Activated CD8-positive, alpha-beta memory T cell treated with anti-CD3 and anti-CD28 coated beads for 36 hours (primary cell): Measurements from ENCODE around the gene ATP10A. TPM values are rescaled to one million over a fixed set of nuclear protein-coding genes. Genes with fewer than 3 reads are reported as not detected.
"Not testable (repeated sequence)": the region's sequence is repeated elsewhere in the genome, so short reads cannot be mapped to it uniquely, and the experiment has no call there.

ENCODE experiments used
- CTCF ChIA-PET: fragments of 350-600 bp; sonication (Branson Sonifier 250); formaldehyde crosslinking; loops from one replicate; lab custom pipeline; 2021; ENCODE audit warnings: antibody characterized with exemption; lab: Charles Lee
- POLR2A ChIA-PET: fragments of 350-600 bp; sonication (Branson Sonifier 250); formaldehyde crosslinking; loops from one replicate; lab custom pipeline; 2021; ENCODE audit warnings: antibody characterized with exemption; lab: Charles Lee
- total RNA-seq, 2 experiments: library from RNA; stranded (reverse); gene quantifications; one replicate each; pipeline ENCODE4 v1.2.3, GENCODE V29; 2021

ATP10A gene
- total RNA-seq, 2 experiments from 2014 or later = 31.8 to 32.9 TPM

DNA sequence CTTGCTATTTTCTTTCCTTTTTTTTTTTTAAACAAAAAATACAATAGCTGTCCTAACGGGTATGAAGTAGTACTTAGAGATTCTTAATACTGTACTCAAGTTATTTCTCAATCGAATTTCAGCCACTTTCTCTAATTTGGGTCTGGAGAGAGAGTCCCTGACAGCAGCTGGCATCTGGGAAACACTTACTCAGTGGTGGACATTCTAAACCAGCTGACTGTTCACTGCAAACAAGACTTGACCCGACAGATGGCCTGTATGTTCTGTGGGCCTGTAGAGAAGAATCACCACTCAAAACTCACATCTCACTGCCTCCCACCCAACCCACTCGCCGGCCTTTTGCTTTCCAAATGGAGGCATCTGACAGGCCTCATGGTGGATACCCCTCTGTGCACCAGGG lies 199.6 kb downstream of the ATP10A start:
- ChIA-PET POLR2A (no interaction called here), CTCF (no interaction called here)

GRCh38 chr15:25661898-25662297 lies 201.2 kb downstream of the ATP10A start:
- ChIA-PET POLR2A (no interaction called here), CTCF (no interaction called here)

- ChIA-PET CTCF (no interaction called here), POLR2A (no interaction called here)
Observed at GRCh38 chr15:25659251-25659650, 203.9 kb downstream of the ATP10A start.

DNA sequence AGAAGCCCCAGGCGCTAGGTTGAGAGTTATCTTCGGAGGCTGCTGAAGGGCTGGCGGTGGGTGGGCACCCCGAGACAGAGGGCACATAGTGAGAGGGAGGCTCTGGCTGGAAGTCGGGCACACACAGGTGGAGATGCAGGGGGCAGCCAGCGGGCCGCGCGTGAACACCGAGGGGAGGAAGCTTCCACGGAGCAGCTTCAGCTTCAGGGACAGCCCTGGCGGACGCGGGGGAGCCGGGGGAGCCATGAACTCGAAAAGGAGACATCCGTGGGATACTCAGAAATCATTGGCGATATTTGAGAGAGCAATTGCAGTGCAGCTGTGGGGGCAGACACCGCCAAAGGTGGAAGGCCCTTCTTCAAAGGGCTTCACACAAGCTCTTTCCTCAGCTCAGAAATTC lies 204.6 kb downstream of the ATP10A start:
- ChIA-PET CTCF (no interaction called here), POLR2A (no interaction called here)

DNA sequence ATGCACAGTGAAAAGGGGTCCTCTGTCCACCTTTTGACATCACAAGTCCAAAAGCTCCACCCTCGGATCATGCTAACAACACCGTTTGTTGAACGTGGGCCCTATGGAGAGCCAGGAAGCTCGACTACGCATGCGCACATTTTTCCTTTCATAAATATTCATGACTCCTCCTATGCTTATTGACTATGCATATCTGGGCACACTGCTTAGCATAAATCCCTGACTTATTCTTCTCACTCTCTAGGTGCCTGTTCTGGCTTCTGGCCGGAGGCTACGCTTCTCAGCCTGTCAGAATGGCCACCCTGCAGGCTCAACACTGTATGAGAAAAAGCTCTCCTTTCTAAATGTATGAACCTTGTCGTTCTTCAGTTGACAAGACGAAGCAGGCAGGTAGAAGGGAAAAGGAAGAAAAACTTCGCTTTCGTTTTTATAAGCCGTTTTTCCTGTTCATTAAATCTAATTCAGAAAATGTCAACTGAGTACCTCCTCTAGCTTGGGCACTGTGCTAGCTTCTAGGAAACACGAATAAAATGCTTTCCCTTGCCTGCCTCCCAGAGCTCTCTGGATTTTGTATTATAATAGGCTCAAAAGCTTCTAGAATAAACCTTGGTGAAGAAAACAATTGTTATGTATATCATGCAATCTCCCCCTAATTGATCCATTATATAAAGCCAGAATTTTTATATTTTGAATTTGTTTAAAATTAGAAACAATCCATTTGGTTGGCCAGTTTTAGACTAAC lies 207.7 kb downstream of the ATP10A start:
- ChIA-PET POLR2A (no interaction called here), CTCF (interaction anchor here (0.6 kb wide), 1 partner anchor 41 kb away, joined by 3 read pairs; no protein-coding TSS in a partner anchor)

DNA sequence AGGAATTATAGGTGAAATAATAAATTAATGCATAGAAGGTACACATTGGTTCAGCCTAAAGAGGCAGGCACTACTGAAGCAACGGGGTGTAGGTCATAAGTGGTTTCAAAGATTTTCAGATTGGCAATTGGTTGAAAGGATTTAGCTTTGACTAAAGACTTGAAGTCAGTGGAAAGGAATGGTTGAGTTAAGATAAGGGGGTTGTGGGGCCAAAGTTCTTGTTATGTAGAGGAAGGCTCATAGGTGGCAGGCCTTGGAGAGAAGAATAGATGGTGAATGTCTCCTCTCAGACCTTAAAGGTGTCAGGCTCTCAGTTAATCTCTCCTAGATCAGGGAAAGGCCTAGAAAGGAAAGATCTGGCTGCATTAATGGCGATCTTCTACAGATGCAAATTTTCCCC lies 209.8 kb downstream of the ATP10A start:
- CTCF ChIA-PET = no interaction called here
- POLR2A ChIA-PET = no interaction called here

DNA sequence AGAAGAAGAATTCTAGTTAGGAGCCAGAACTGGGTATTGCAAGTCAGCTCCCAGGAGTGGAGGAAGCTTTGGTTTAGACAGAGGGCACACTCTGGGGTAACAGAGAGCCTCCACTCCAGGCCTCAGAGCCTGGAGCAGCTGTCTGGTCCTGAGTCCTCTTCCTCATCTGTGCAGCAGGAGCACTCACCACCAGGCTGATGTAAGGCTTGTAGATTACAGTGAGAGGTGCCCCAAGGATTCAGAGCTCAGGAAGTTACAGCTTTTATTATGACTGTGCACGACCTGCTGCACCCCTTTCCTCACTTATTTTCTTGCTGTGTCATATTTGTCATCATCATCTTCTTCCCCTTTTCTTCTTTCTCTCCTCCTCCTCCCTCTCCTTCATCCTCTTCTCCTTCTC lies 210.4 kb downstream of the ATP10A start:
- CTCF ChIA-PET = no interaction called here

DNA sequence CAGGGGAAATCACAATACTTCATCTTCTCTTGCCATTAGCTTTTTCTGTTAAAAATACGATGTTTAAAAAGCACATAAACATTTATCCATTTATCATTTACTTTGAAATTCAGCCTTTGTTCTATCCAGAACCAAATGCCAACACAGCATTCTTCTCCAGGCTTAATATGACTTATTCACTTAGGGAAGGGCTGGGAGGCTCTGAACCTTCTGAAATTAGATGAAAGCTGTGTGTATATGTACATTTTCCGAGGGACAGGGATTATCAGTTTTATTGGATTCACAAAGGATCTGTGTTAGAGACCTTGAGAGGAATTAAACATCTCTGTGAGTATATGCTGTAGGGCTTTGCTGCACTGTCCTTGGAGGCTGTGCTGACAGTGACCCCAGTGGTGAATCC lies 213.7 kb downstream of the ATP10A start:
- POLR2A ChIA-PET = no interaction called here
- CTCF ChIA-PET = no interaction called here

More for the DNA sequence above, 210.4 kb downstream of the ATP10A start:
- POLR2A ChIA-PET = no interaction called here

- ChIA-PET POLR2A (no interaction called here), CTCF (no interaction called here)
Observed at GRCh38 chr15:25643120-25643519, 220.0 kb downstream of the ATP10A start.

DNA sequence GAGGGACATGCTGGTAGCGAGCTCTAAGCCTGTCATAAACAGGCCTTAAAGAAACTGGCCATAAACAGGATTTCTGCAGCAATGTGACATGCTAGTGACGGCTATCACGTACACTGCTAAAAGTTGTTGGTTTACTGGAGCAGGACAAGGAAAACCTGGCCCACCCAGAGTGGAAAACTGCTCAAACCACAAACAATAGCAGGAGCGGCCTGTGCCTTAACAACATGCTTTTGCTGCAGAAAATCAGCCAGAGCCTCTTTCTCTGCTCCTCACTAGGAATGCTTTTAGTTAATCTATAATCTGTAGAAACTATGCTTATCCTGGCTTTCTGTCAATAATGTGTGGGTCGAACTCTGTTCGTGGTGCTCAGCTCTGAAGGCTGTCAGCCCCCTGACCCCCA lies 221.4 kb downstream of the ATP10A start:
- CTCF ChIA-PET = no interaction called here

GRCh38 chr15:25641361-25641760 lies 221.8 kb downstream of the ATP10A start:
- POLR2A ChIA-PET = no interaction called here
- CTCF ChIA-PET = no interaction called here

More for the DNA sequence above, 221.4 kb downstream of the ATP10A start:
- POLR2A ChIA-PET = no interaction called here

- CTCF ChIA-PET, POLR2A ChIA-PET: not testable (repeated sequence)
Observed at GRCh38 chr15:25640959-25641358, 222.2 kb downstream of the ATP10A start.

- ChIA-PET CTCF (no interaction called here), POLR2A (no interaction called here)
Observed at GRCh38 chr15:25640381-25640780, 222.7 kb downstream of the ATP10A start.

DNA sequence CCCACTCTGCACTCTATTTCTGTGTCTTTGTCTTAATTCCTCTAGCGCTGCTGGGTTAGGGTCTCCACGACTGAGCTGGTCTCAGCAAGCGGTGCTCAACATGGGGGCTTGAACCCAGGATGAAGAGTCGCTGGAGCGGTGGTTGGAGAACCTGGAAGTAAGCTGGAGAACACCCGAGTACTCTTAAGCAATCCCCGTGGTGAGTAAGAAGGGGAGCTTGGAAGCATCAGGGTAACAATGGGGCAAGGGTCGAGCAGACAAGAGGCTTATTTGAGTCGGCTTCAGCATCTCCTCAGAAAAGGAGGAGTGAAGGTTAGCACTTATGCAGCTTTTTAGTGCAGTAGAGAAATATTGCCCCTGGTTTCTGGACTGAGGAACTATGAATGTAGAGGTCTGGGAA lies 226.6 kb downstream of the ATP10A start:
- POLR2A ChIA-PET, CTCF ChIA-PET: not testable (repeated sequence)

GRCh38 chr15:25635191-25635590 lies 227.9 kb downstream of the ATP10A start:
- ChIA-PET CTCF (no interaction called here), POLR2A (no interaction called here)

DNA sequence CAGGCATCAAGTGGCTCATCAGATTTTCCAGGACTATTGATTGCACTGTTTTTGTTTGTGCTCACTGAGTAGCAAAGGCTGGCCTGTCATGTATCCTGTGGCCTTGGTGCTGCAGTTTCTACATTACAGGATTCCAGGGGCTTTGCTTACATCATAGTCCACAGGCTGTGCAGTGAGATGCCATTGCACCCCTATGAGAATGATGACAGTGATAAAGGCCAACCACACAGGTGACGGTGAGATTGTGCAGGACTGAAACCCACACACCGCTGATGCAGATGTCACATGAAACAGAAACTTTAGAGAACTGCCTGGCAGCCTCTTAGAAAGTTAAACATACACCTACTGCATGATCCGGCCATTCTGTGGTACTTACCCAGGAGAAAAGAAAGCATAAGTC lies 229.3 kb downstream of the ATP10A start:
- ChIA-PET POLR2A (no interaction called here), CTCF (no interaction called here)

DNA sequence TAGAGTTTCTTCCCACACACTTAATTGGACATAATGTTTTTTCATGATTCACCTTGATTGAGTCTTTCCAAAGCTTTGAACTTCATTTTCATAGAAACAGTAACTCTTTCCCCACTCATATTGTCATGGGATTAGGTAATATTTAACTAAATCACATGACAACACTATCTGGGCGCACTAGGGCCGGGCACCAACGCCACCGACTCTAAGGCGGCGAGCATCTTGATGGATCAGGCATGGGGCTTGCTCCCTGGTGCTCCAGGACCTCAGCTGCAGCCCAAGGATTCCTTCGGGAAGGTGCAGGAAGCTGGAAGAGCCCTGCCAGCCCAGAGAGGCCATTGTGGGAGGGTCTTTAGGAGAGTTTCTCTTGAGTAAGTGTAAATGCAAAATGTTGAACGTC lies 231.2 kb downstream of the ATP10A start:
- ChIA-PET POLR2A (no interaction called here), CTCF (no interaction called here)
